Calu3 (cell line): ENCODE results near the gene COL9A3. TPM values are rescaled to one million over a fixed set of nuclear protein-coding genes. Genes with fewer than 3 reads are reported as not detected.
A peak's percentile ranks its signal among the peaks of the same experiment; 100 is the strongest.

Source experiments
- BruUV-seq: library from RNA; stranded (reverse); fragments of 400-500 nt; replicated peaks from 2 replicates; lab custom pipeline; 2021; lab: Mats Ljungman, UMichigan
- CTCF ChIA-PET: fragments of 300-600 bp; sonication (Branson Sonifier 250); formaldehyde crosslinking; loops from one replicate; lab custom pipeline; 2022; ENCODE audit warnings: antibody characterized with exemption; lab: Charles Lee
- DNase-seq: peaks from one replicate; pipeline ENCODE4 v3.0.0; 2022
- H3K27ac Mint-ChIP-seq: one replicate; pipeline ENCODE4 v1.8.0; 2022; ENCODE audit warnings: mixed read lengths; ENCODE audit not compliant: unreplicated experiment
- H3K27me3 Mint-ChIP-seq: one replicate; pipeline ENCODE4 v1.8.0; 2022; ENCODE audit warnings: mixed read lengths; ENCODE audit not compliant: unreplicated experiment
- H3K36me3 Mint-ChIP-seq: one replicate; pipeline ENCODE4 v1.8.0; 2022; ENCODE audit warnings: mild to moderate bottlenecking, moderate library complexity, mixed read lengths; ENCODE audit not compliant: insufficient read depth, unreplicated experiment
- H3K4me1 Mint-ChIP-seq: one replicate; pipeline ENCODE4 v1.8.0; 2022; ENCODE audit warnings: mild to moderate bottlenecking, low read depth, mixed read lengths; ENCODE audit not compliant: unreplicated experiment
- H3K4me3 Mint-ChIP-seq: one replicate; pipeline ENCODE4 v1.8.0; 2022; ENCODE audit warnings: mild to moderate bottlenecking, low read depth, moderate library complexity, mixed read lengths; ENCODE audit not compliant: unreplicated experiment
- H3K9me3 Mint-ChIP-seq: one replicate; pipeline ENCODE4 v1.8.0; 2022; ENCODE audit warnings: low read depth, mixed read lengths; ENCODE audit not compliant: unreplicated experiment
- CTCF ChIP-seq: fragments of 200-600 bp; IDR thresholded peaks from one replicate; pipeline ENCODE4 v1.8.0; 2022; ENCODE audit warnings: antibody characterized with exemption; ENCODE audit not compliant: unreplicated experiment
- intact Hi-C: fragments of 100-400 bp; cut with micrococcal nuclease; formaldehyde crosslinking; loops from one replicate; pipeline ENCODE4 v1.10.0; 2022; ENCODE audit not compliant: unreplicated experiment
- total RNA-seq: library from RNA; stranded (reverse); gene quantifications from 2 replicates; pipeline ENCODE4 v1.2.3, GENCODE V29; 2022

The COL9A3 gene
- total RNA-seq, 1 experiment from 2014 or later: 2.7 TPM

DNA sequence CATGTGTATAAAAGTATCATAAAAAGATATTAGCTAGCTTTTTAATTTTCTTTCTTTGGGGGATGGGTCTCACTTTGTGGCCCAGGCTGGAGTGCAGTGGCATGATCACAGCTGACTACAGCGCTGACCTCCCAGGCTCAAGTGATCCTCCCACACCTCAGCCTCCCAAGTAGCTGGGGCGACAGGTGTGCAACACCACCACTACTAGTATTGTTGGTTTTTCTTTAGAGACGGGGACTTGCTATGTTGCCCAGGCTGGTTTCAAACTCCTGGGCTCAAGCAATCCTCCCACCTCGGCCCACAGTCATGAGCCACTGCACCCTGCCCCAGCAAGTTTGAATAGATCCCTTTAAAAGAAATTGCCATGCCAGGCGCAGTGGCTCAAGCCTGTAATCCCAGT, 38.3 kb downstream of the COL9A3 start:
- Mint-ChIP-seq H3K4me3 (no peak overlapping the region), H3K36me3 (peaks cover 27% of the 10 kb centered on the region), H3K27me3 (no peaks in the 10 kb centered on the region), H3K4me1 (peaks cover 22% of the 10 kb centered on the region), H3K27ac (no peak overlapping the region), H3K9me3 (no peaks in the 10 kb centered on the region)
- TF ChIP-seq CTCF: no peak
- intact Hi-C loops: no loop called here
- no TSS peak for BruUV-seq
- CTCF ChIA-PET: interaction anchor here (0.6 kb wide), 1 partner anchor 32 kb away, joined by 3 read pairs; no protein-coding TSS in a partner anchor
- no peak for DNase-seq

GRCh38 chr20:62856931-62857619, 40.2 kb downstream of the COL9A3 start:
- H3K4me3 Mint-ChIP-seq: no peak overlapping the region
- BruUV-seq: no TSS peak
- no peak for TF ChIP-seq CTCF
- H3K27ac Mint-ChIP-seq: no peak overlapping the region
- H3K36me3 Mint-ChIP-seq: peaks cover 28% of the 10 kb centered on the region
- peaks cover 29% of the 10 kb centered on the region for H3K4me1 Mint-ChIP-seq
- intact Hi-C loops: no loop called here
- no peaks in the 10 kb centered on the region for H3K9me3 Mint-ChIP-seq
- CTCF ChIA-PET: interaction anchor here (0.6 kb wide), 1 partner anchor 750 kb away, joined by 3 read pairs; no protein-coding TSS in a partner anchor
- DNase-seq: no peak
- H3K27me3 Mint-ChIP-seq: no peaks in the 10 kb centered on the region

DNA sequence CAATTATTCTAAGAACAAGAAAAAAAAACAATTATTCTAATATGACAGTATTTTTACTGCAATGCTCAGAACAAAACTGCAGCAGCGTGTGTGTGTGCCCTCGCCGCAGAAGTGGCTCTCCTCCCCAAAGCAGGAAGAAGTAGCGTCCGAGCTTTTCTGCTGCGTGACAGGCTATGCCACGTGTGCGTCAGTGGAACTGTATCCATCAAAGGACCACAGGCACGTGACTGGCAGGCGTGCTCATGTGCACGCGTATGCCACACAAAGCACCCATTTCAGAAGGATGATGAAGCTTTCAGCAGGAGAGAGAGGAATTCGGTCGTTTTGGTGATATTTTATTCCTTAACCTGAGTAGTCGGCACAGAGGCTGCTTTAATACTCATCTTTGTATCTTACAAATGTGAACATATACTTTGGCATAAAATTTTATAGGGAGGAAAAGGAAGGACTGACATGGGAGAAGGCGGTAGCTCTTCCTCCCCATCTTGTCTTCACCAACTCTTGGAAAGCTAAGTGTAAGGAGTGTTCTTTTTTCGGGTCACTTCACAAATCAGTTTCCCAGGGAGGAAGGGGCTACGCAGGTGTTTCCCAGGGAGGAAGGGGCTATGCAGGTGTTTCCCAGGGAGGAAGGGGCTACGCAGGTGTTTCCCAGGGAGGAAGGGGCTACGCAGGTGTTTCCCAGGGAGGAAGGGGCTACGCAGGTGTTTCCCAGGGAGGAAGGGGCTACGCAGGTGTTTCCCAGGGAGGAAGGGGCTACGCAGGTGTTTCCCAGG, 41.4 kb downstream of the COL9A3 start:
- DNase-seq: no peak
- BruUV-seq: no TSS peak
- Mint-ChIP-seq H3K36me3 (peaks cover 35% of the 10 kb centered on the region), H3K4me1 (peaks cover 29% of the 10 kb centered on the region), H3K27me3 (peaks cover 10% of the 10 kb centered on the region), H3K9me3 (peaks cover 4% of the 10 kb centered on the region), H3K4me3 (no peak overlapping the region), H3K27ac (no peak overlapping the region)
- CTCF ChIA-PET: no interaction called here
- intact Hi-C loops: no loop called here
- TF ChIP-seq CTCF: no peak

GRCh38 chr20:62859721-62860120, 42.9 kb downstream of the COL9A3 start:
- H3K4me1 Mint-ChIP-seq: peaks cover 29% of the 10 kb centered on the region
- peak overlapping the region; percentile 72 for H3K4me3 Mint-ChIP-seq
- H3K27ac Mint-ChIP-seq: no peak overlapping the region
- DNase-seq: no peak
- TF ChIP-seq CTCF: no peak
- intact Hi-C loops: loop anchor here (1.0 kb wide), 1 partner anchor 37 kb away; no protein-coding TSS in a partner anchor
- CTCF ChIA-PET: no interaction called here
- peaks cover 34% of the 10 kb centered on the region for H3K36me3 Mint-ChIP-seq
- peaks cover 24% of the 10 kb centered on the region for H3K27me3 Mint-ChIP-seq
- H3K9me3 Mint-ChIP-seq: peaks cover 4% of the 10 kb centered on the region
- BruUV-seq: TSS peak; percentile 41
